OCI-LY1 (cell line): ENCODE measurements around the gene VWA3A.

Experiments used
- H2AFZ ChIP-seq: fragments of 200-600 bp; sonication (generic), shearing (Covaris generic); 2 replicates; pipeline ENCODE4 v1.6.0; 2014; ENCODE audit warnings: antibody characterized with exemption, mild to moderate bottlenecking, low read length
- H3F3A ChIP-seq: fragments of 200-600 bp; sonication (generic), shearing (Covaris generic); 2 replicates; pipeline ENCODE4 v1.6.0; 2014; ENCODE audit warnings: mild to moderate bottlenecking, antibody characterized with exemption, low read length, moderate library complexity; ENCODE audit not compliant: insufficient read depth
- H3K27ac ChIP-seq: fragments of 200-600 bp; sonication (generic); 2 replicates; pipeline ENCODE4 v1.5.1; 2014; ENCODE audit warnings: low read length, mixed run types, mild to moderate bottlenecking, low read depth; ENCODE audit not compliant: poor library complexity, severe bottlenecking
- H3K27me3 ChIP-seq: fragments of 200-600 bp; sonication (generic); 2 replicates; pipeline ENCODE4 v1.6.0; 2014; ENCODE audit warnings: antibody characterized with exemption, mild to moderate bottlenecking, low read length, moderate library complexity; ENCODE audit not compliant: insufficient read depth
- H3K36me3 ChIP-seq: fragments of 200-600 bp; sonication (generic); 2 replicates; pipeline ENCODE4 v1.6.1; 2014; ENCODE audit warnings: mild to moderate bottlenecking, antibody characterized with exemption, low read length, moderate library complexity, mixed read lengths; ENCODE audit not compliant: insufficient read depth
- H3K4me1 ChIP-seq: fragments of 200-600 bp; sonication (generic); 2 replicates; pipeline ENCODE4 v1.5.1; 2014; ENCODE audit warnings: mild to moderate bottlenecking, low read length, moderate library complexity; ENCODE audit not compliant: insufficient read depth, severe bottlenecking
- H3K4me2 ChIP-seq: fragments of 200-600 bp; sonication (generic), shearing (Covaris generic); 2 replicates; pipeline ENCODE4 v1.6.1; 2014; ENCODE audit warnings: low read length
- H3K4me3 ChIP-seq: fragments of 200-600 bp; sonication (generic); 2 replicates; pipeline ENCODE4 v1.5.1; 2014; ENCODE audit warnings: low read length, low read depth, mild to moderate bottlenecking, mixed read lengths; ENCODE audit not compliant: poor library complexity, severe bottlenecking
- H3K79me2 ChIP-seq: fragments of 200-600 bp; shearing (Covaris generic); 2 replicates; pipeline ENCODE4 v1.6.1; 2016; ENCODE audit warnings: mixed run types, low read length, mixed read lengths; ENCODE audit not compliant: insufficient read depth
- H3K9ac ChIP-seq: fragments of 200-600 bp; sonication (generic), shearing (Covaris generic); 2 replicates; pipeline ENCODE4 v1.6.1; 2014; ENCODE audit warnings: mild to moderate bottlenecking, low read length, mixed read lengths
- H3K9me2 ChIP-seq: fragments of 200-600 bp; sonication (generic), shearing (Covaris generic); 2 replicates; pipeline ENCODE4 v1.6.1; 2014; ENCODE audit warnings: low read depth, mild to moderate bottlenecking, low read length, mixed read lengths
- H3K9me3 ChIP-seq: fragments of 200-600 bp; shearing (Covaris generic); 2 replicates; pipeline ENCODE4 v1.6.1; 2014; ENCODE audit warnings: low read length, mixed read lengths
- H4K20me1 ChIP-seq: fragments of 200-600 bp; sonication (generic), shearing (Covaris generic); 2 replicates; pipeline ENCODE4 v1.6.0; 2016; ENCODE audit warnings: mild to moderate bottlenecking, low read length; ENCODE audit not compliant: insufficient read depth
- EZH2 ChIP-seq: fragments of 200-600 bp; sonication (generic), shearing (Covaris generic); IDR thresholded peaks from 2 replicates; pipeline ENCODE4 v1.8.0; 2017; ENCODE audit warnings: borderline replicate concordance, mixed run types, mild to moderate bottlenecking, antibody characterized with exemption, low read length, moderate library complexity, mixed read lengths
- TF ChIP-seq, protein P1 (sequence below): fragments of 200-600 bp; sonication (generic), shearing (Covaris generic); IDR thresholded peaks from 2 replicates; pipeline ENCODE4 v1.5.1; 2017; ENCODE audit warnings: mild to moderate bottlenecking, antibody characterized with exemption, low read length, moderate library complexity, mixed read lengths

Gene VWA3A

DNA sequence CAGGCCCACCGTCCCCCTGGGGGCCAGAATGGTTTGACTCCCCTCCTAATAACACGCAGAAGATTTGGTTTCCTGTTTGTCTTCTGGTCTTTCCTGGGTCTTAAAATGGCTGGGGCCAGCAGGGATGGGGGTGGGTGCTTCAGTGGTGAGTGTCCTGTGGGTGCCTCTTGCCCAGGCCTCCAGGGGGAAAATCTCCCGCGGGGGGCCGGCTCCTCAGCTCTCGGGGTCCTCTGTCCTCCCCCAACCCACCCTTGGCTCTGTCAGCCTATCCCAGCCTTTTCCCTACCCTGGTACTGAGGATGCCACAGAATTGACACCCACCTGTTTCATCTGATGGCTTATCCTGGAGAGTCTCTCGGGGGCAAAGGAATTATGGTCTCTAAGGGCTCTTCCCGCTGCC lies 46.1 kb downstream of the VWA3A start:
- no peaks in the 10 kb centered on the region for H3K4me1 ChIP-seq
- no peaks in the 10 kb centered on the region for H3F3A ChIP-seq
- H3K4me3 ChIP-seq = no peak overlapping the region
- no peak overlapping the region for H3K27ac ChIP-seq
- no peak overlapping the region for H3K4me2 ChIP-seq
- no peaks in the 10 kb centered on the region for H3K9me3 ChIP-seq
- TF ChIP-seq EZH2 = no peak
- TF ChIP-seq, protein P1, sequence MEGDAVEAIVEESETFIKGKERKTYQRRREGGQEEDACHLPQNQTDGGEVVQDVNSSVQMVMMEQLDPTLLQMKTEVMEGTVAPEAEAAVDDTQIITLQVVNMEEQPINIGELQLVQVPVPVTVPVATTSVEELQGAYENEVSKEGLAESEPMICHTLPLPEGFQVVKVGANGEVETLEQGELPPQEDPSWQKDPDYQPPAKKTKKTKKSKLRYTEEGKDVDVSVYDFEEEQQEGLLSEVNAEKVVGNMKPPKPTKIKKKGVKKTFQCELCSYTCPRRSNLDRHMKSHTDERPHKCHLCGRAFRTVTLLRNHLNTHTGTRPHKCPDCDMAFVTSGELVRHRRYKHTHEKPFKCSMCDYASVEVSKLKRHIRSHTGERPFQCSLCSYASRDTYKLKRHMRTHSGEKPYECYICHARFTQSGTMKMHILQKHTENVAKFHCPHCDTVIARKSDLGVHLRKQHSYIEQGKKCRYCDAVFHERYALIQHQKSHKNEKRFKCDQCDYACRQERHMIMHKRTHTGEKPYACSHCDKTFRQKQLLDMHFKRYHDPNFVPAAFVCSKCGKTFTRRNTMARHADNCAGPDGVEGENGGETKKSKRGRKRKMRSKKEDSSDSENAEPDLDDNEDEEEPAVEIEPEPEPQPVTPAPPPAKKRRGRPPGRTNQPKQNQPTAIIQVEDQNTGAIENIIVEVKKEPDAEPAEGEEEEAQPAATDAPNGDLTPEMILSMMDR = no peak
- H3K27me3 ChIP-seq = peaks cover 21% of the 10 kb centered on the region; the same call in 1 of the 2 replicates
- no peaks in the 10 kb centered on the region for H3K79me2 ChIP-seq
- no peaks in the 10 kb centered on the region for H3K36me3 ChIP-seq
- H3K9me2 ChIP-seq = no peaks in the 10 kb centered on the region
- H4K20me1 ChIP-seq = no peaks in the 10 kb centered on the region
- H2AFZ ChIP-seq = no peak overlapping the region
- H3K9ac ChIP-seq = no peak overlapping the region

DNA sequence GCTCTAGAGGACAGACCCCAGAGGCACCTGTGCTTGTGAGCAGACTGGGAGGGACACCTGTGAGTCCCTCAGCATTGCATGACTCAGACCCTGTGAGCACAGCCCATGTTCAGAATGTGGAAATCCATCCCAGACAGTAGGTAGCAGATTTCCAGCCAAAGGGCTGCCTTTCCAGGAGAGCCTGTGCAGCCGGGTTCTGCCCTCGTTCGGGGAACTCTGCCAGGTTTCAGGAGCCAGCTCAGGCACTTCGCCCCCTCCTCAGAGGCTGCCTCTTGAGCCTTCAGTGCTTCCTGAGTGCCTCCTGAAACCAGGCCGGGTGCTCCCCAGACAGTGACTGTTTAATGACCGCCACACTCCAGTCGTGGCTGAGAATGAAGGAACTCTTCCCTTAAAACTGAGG lies 46.7 kb downstream of the VWA3A start:
- Histone ChIP-seq H3K9me3 (no peaks in the 10 kb centered on the region), H3K79me2 (no peaks in the 10 kb centered on the region), H3K4me3 (no peak overlapping the region), H3K4me2 (no peak overlapping the region), H3K4me1 (no peaks in the 10 kb centered on the region), H4K20me1 (no peaks in the 10 kb centered on the region), H3F3A (no peaks in the 10 kb centered on the region), H3K9me2 (no peaks in the 10 kb centered on the region), H2AFZ (no peak overlapping the region), H3K27ac (no peak overlapping the region), H3K27me3 (peaks cover 21% of the 10 kb centered on the region; the same call in 1 of the 2 replicates), H3K9ac (no peak overlapping the region), H3K36me3 (no peaks in the 10 kb centered on the region)
- TF ChIP-seq, protein P1 = no peak
- no peak for TF ChIP-seq EZH2

DNA sequence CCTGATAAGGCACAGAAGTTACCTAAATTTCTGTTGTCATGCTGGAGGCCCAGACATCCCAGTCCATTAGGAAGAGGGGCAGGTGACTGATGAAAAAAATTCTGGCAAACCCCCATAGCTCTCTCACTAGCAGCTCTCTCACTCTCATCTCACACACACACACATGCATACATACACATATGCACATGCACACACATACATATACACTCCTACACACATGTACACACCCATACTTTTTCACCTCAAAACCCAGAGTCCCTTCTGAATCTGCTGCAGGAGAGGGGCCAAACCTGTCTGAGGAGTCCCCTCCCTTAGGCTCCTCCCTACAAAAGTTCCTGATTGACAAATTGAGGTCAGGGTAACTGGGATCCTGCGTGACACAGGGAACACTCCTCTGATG lies 47.4 kb downstream of the VWA3A start:
- Histone ChIP-seq H3K9me2 (no peaks in the 10 kb centered on the region), H3K36me3 (no peaks in the 10 kb centered on the region), H3F3A (no peaks in the 10 kb centered on the region), H4K20me1 (no peaks in the 10 kb centered on the region), H2AFZ (no peak overlapping the region), H3K27ac (no peak overlapping the region), H3K79me2 (no peaks in the 10 kb centered on the region), H3K4me2 (no peak overlapping the region), H3K9ac (no peak overlapping the region), H3K4me1 (no peaks in the 10 kb centered on the region), H3K27me3 (peaks cover 21% of the 10 kb centered on the region; the same call in 1 of the 2 replicates), H3K9me3 (no peaks in the 10 kb centered on the region), H3K4me3 (no peak overlapping the region)
- TF ChIP-seq, protein P1 = no peak
- TF ChIP-seq EZH2 = no peak
